SHP77 treated with DMSO at 0.1 percent for 48 hours (cell line): ENCODE data around the gene ZNF619.

ENCODE experiments used
- DNase-seq: peaks from one replicate; lab custom pipeline; 2025; lab: John Stamatoyannopoulos, UW

ZNF619 gene

GRCh38 chr3:40465456-40465855 lies 11.5 kb upstream of the ZNF619 start:
- no peak for DNase-seq

- DNase-seq, result no peak
These were observed 8.9 kb upstream of the ZNF619 start for GRCh38 chr3:40468018-40468417.

GRCh38 chr3:40470701-40471100 lies 6.2 kb upstream of the ZNF619 start:
- no peak for DNase-seq

- no peak for DNase-seq
These were observed 744 bp downstream of the ZNF619 start for GRCh38 chr3:40477666-40478065.

GRCh38 chr3:40487172-40487571 lies 10.2 kb downstream of the ZNF619 start:
- DNase-seq, result no peak

GRCh38 chr3:40490916-40491315 lies 14.0 kb downstream of the ZNF619 start:
- DNase-seq, result no peak

- no peak for DNase-seq
These were observed 17.8 kb downstream of the ZNF619 start for GRCh38 chr3:40494698-40495097.

- DNase-seq, result no peak
These were observed 20.4 kb downstream of the ZNF619 start for GRCh38 chr3:40497288-40497687.

GRCh38 chr3:40499952-40500351 lies 23.0 kb downstream of the ZNF619 start:
- DNase-seq, result no peak

- no peak for DNase-seq
These were observed 25.1 kb downstream of the ZNF619 start for GRCh38 chr3:40502034-40502433.

- no peak for DNase-seq
These were observed 27.9 kb downstream of the ZNF619 start for GRCh38 chr3:40504636-40505430.

- DNase-seq, result peak; percentile 84
These were observed 28.9 kb downstream of the ZNF619 start, which contains the start of gene ZNF620 for GRCh38 chr3:40505599-40506462. TSS of gene ZNF620 (plus strand) at chr3:40506039. CDS start at chr3:40506353, 314 bp downstream.

GRCh38 chr3:40511031-40511718 lies 34.3 kb downstream of the ZNF619 start:
- no peak for DNase-seq

GRCh38 chr3:40516201-40516600 lies 39.3 kb downstream of the ZNF619 start:
- DNase-seq, result no peak

- no peak for DNase-seq
These were observed 41.1 kb downstream of the ZNF619 start for GRCh38 chr3:40518067-40518466.

GRCh38 chr3:40518848-40519247 lies 41.9 kb downstream of the ZNF619 start:
- DNase-seq, result no peak

GRCh38 chr3:40521254-40521653 lies 44.3 kb downstream of the ZNF619 start:
- DNase-seq, result no peak

- no peak for DNase-seq
These were observed 46.9 kb downstream of the ZNF619 start for GRCh38 chr3:40523781-40524180.

- no peak for DNase-seq
These were observed 47.3 kb downstream of the ZNF619 start for GRCh38 chr3:40524222-40524567.

GRCh38 chr3:40524568-40525285 lies 47.8 kb downstream of the ZNF619 start, which contains the start of gene ZNF621:
TSS of gene ZNF621 (plus strand) at chr3:40524960. CDS start at chr3:40525841, 881 bp downstream.
- peak; percentile 41 for DNase-seq

- DNase-seq, result no peak
These were observed 51.5 kb downstream of the ZNF619 start for GRCh38 chr3:40528426-40528825.

- DNase-seq, result no peak
These were observed 55.3 kb downstream of the ZNF619 start for GRCh38 chr3:40532252-40532651.
